HepG2 (cell line): Measurements from ENCODE around the gene USH2A. TPM values are rescaled to one million over a fixed set of nuclear protein-coding genes. Genes with fewer than 3 reads are reported as not detected.

Source experiments
- ATAC-seq: fragments of 200-7000 bp; cut with Tn5 transposase; 3 replicates; pipeline ENCODE4 v1.9.1; 2020; ENCODE audit warnings: mild to moderate bottlenecking, moderate library complexity
- BruUV-seq: library from RNA; stranded (reverse); fragments of 400-500 nt; replicated peaks from 2 replicates; lab custom pipeline; 2021; lab: Mats Ljungman, UMichigan
- CTCF ChIA-PET: fragments of 300-600 bp; formaldehyde crosslinking; extraction: SDS; loops from one replicate; lab custom pipeline; 2021; ENCODE audit warnings: low total read pairs, inconsistent platforms, low intra/inter-chr PET ratio; lab: Yijun Ruan, JAX
- POLR2A ChIA-PET: fragments of 350-600 bp; sonication (Branson Sonifier 250); formaldehyde crosslinking; loops from one replicate; lab custom pipeline; 2020; ENCODE audit warnings: antibody characterized with exemption, inconsistent platforms; lab: Yijun Ruan, JAX
- DNase-seq: peaks from one replicate; pipeline ENCODE4 v3.0.0-alpha.2; 2015; ENCODE audit warnings: low spot score
- FAIRE-seq: peaks from 3 replicates; lab custom pipeline; 2011; peaks lifted over from hg19 to GRCh38; lab: Jason Lieb, UNC
- H2AFZ ChIP-seq: one replicate; pipeline ENCODE4 v1.6.1; 2011; ENCODE audit warnings: low read length, inconsistent platforms
- H3K27ac ChIP-seq: fragments of 300-600 bp; 3 replicates; pipeline ENCODE4 v1.8.0; 2011; ENCODE audit warnings: mixed run types, mild to moderate bottlenecking, mixed read lengths, low read length, inconsistent platforms; ENCODE audit not compliant: insufficient read depth; ENCODE audit errors: extremely low read length
- H3K27me3 ChIP-seq, 2 experiments: fragments of 200-600 bp in 1 of 2; 2 replicates in 1 of 2; 3 replicates in 1 of 2; pipeline versions ENCODE4 v1.6.0 to v1.8.0; 2011; ENCODE audit warnings: low read length in 2 of 2, mild to moderate bottlenecking in 2 of 2, moderate library complexity in 2 of 2, inconsistent platforms in 1 of 2; ENCODE audit not compliant: insufficient read depth in 2 of 2, control insufficient read depth in 1 of 2
- H3K36me3 ChIP-seq, 2 experiments: fragments of 200-600 bp in 1 of 2; replicated peaks in 1 of 2; 2 replicates in 1 of 2; 3 replicates in 1 of 2; pipeline versions ENCODE4 v1.5.1 to v1.8.0; 2011; ENCODE audit warnings: low read length in 2 of 2, inconsistent platforms in 1 of 2; ENCODE audit not compliant: insufficient read depth in 2 of 2, control insufficient read depth in 1 of 2
- H3K4me1 ChIP-seq: 2 replicates; pipeline ENCODE4 v1.5.1; 2012; ENCODE audit warnings: low read length, inconsistent platforms; ENCODE audit not compliant: insufficient read depth
- H3K4me2 ChIP-seq: 2 replicates; pipeline ENCODE4 v1.6.0; 2011; ENCODE audit warnings: low read depth, low read length, inconsistent platforms
- H3K4me3 ChIP-seq, 3 experiments: fragments of 200-600 bp in 1 of 3; sonication (generic), shearing (Covaris generic) in 1 of 3; replicated peaks in 1 of 3; 2 replicates each; pipeline ENCODE4 v1.5.1; 2011 to 2016; ENCODE audit warnings: low read length in 3 of 3, inconsistent platforms in 2 of 3, low read depth in 2 of 3, mild to moderate bottlenecking in 2 of 3, control low read depth in 1 of 3, mixed read lengths in 1 of 3; ENCODE audit not compliant: insufficient read depth in 1 of 3
- H3K79me2 ChIP-seq: one replicate; pipeline ENCODE4 v1.6.1; 2011; ENCODE audit warnings: low read length, inconsistent platforms; ENCODE audit not compliant: insufficient read depth
- H3K9ac ChIP-seq: 2 replicates; pipeline ENCODE4 v1.6.0; 2011; ENCODE audit warnings: mild to moderate bottlenecking, low read depth, low read length, inconsistent platforms; ENCODE audit not compliant: insufficient read depth
- H3K9me3 ChIP-seq: 2 replicates; pipeline ENCODE4 v1.5.1; 2012; ENCODE audit warnings: mild to moderate bottlenecking, low read length
- H4K20me1 ChIP-seq: 2 replicates; pipeline ENCODE4 v1.6.0; 2011; ENCODE audit warnings: inconsistent platforms, mild to moderate bottlenecking, low read length, moderate library complexity; ENCODE audit not compliant: insufficient read depth
- ATF1 ChIP-seq: IDR thresholded peaks from 2 replicates; pipeline ENCODE4 v1.6.1; 2016; ENCODE audit warnings: mild to moderate bottlenecking, control low read depth
- ETV5 ChIP-seq: IDR thresholded peaks from 2 replicates; pipeline ENCODE4 v1.6.1; 2018; ENCODE audit warnings: missing biosample characterization, missing genetic modification reagents, inconsistent platforms, borderline replicate concordance
- KLF12 ChIP-seq: sonication (generic); formaldehyde crosslinking; IDR thresholded peaks from 2 replicates; pipeline ENCODE4 v1.4.0; 2020; ENCODE audit warnings: missing genetic modification reagents, borderline replicate concordance
- PAWR ChIP-seq: sonication (generic); formaldehyde crosslinking; IDR thresholded peaks from 2 replicates; pipeline ENCODE4 v1.4.0; 2020; ENCODE audit warnings: missing genetic modification reagents, mild to moderate bottlenecking, borderline replicate concordance
- SMAD1 ChIP-seq: sonication (generic); formaldehyde crosslinking; IDR thresholded peaks from 2 replicates; pipeline ENCODE4 v1.4.0; 2020; ENCODE audit warnings: missing genetic modification reagents, low read depth, mild to moderate bottlenecking, borderline replicate concordance
- SNRNP70 ChIP-seq: fragments of 200-400 bp; formaldehyde crosslinking; IDR thresholded peaks from 2 replicates; pipeline ENCODE4 v1.6.1; 2017; ENCODE audit warnings: mild to moderate bottlenecking, low read depth, low read length, moderate library complexity
- SOX5 ChIP-seq: IDR thresholded peaks from 2 replicates; pipeline ENCODE4 v1.6.1; 2016; ENCODE audit warnings: borderline replicate concordance
- TOPORS ChIP-seq: sonication (generic); formaldehyde crosslinking; IDR thresholded peaks from 2 replicates; pipeline ENCODE4 v1.8.0; 2023; ENCODE audit warnings: mild to moderate bottlenecking, missing genetic modification reagents
- ZBTB14 ChIP-seq: sonication (generic); formaldehyde crosslinking; IDR thresholded peaks from 2 replicates; pipeline ENCODE4 v1.4.0; 2020; ENCODE audit warnings: missing genetic modification reagents
- ZBTB34 ChIP-seq: sonication (generic); formaldehyde crosslinking; IDR thresholded peaks from 2 replicates; pipeline ENCODE4 v1.8.0; 2022; ENCODE audit warnings: mild to moderate bottlenecking, missing genetic modification reagents
- ZBTB8A ChIP-seq: sonication (generic); formaldehyde crosslinking; IDR thresholded peaks from 2 replicates; pipeline ENCODE4 v1.4.0; 2020; ENCODE audit warnings: mild to moderate bottlenecking, low read depth, missing genetic modification reagents, borderline replicate concordance
- ZNF275 ChIP-seq: sonication (generic); formaldehyde crosslinking; IDR thresholded peaks from 2 replicates; pipeline ENCODE4 v1.8.0; 2022; ENCODE audit warnings: missing genetic modification reagents, mild to moderate bottlenecking, inconsistent platforms, borderline replicate concordance
- ZNF280D ChIP-seq: sonication (generic); formaldehyde crosslinking; IDR thresholded peaks from 2 replicates; pipeline ENCODE4 v1.5.1; 2020; ENCODE audit warnings: mild to moderate bottlenecking, missing genetic modification reagents
- ZNF597 ChIP-seq: sonication (generic); formaldehyde crosslinking; IDR thresholded peaks from 2 replicates; pipeline ENCODE4 v1.5.0; 2020; ENCODE audit warnings: missing genetic modification reagents
- ZNF772 ChIP-seq: sonication (generic); formaldehyde crosslinking; IDR thresholded peaks from 2 replicates; pipeline ENCODE4 v1.5.0; 2020; ENCODE audit warnings: mild to moderate bottlenecking, missing genetic modification reagents
- WGBS: methylation state at CpG from one replicate; pipeline ENCODE4 v1.1.6; 2017; ENCODE audit warnings: low lambda C conversion rate; 5-methylcytosine and 5-hydroxymethylcytosine counted together
- in situ Hi-C: cut with HindIII; loops from 2 replicates; pipeline ENCODE4 v1.10.0; 2017; ENCODE audit warnings: low pct_unique_long_range_greater_than_20kb; ENCODE audit not compliant: extremely low pct_ligation_motif_present
- intact Hi-C: fragments of 100-400 bp; cut with micrococcal nuclease; formaldehyde crosslinking; loops from one replicate; pipeline ENCODE4 v1.10.0; 2022; ENCODE audit not compliant: unreplicated experiment
- polyA plus RNA-seq, 8 experiments: library from polyadenylated mRNA; depleted of rRNA in 3 of 8; stranded (reverse) in 7 of 8; unstranded in 1 of 8; fragments of >200 nt; fragmentation: Illumina TruSeq in 4 of 8; extraction: Trizol in 4 of 8; gene quantifications; 2 replicates each; pipeline versions ENCODE4 v1.2.1 to v1.2.3, GENCODE V29; 2011 to 2016; ENCODE audit warnings: low read depth in 4 of 8, missing spikeins in 1 of 8, mixed read lengths in 1 of 8; ENCODE audit not compliant: insufficient read depth in 1 of 8
- total RNA-seq, 5 experiments: library from RNA; depleted of rRNA; stranded (reverse); fragments of >200 nt; fragmentation: Illumina TruSeq; extraction: Trizol; gene quantifications; 2 replicates each; pipeline ENCODE4 v1.2.3, GENCODE V29; 2016; ENCODE audit warnings: low read depth in 1 of 5

USH2A gene
- total and polyA plus RNA-seq, 2 of the 13 experiments (the other 11 are each of a cell fraction or from before 2014, with no cell fraction given) = 0.02 TPM; not detected in 1

- H3K9ac ChIP-seq = no peak overlapping the region
- H4K20me1 ChIP-seq = no peaks in the 10 kb centered on the region
- no peaks in the 10 kb centered on the region for H3K4me1 ChIP-seq
- in situ Hi-C loops (no loop called here), intact Hi-C loops (no loop called here)
- H3K9me3 ChIP-seq = no peaks in the 10 kb centered on the region
- no peak overlapping the region for H2AFZ ChIP-seq
- TF ChIP-seq SOX5 = no peak
- TF ChIP-seq SNRNP70 = no peak
- no peak for TF ChIP-seq TOPORS
- TF ChIP-seq ETV5 = no peak
- no peak for TF ChIP-seq ATF1 (CRISPR knock-in tag)
- TF ChIP-seq ZNF772 (CRISPR knock-in tag) = no peak
- no peak for TF ChIP-seq ZNF280D (CRISPR knock-in tag)
- TF ChIP-seq SMAD1 = no peak
- TF ChIP-seq ZNF597 (CRISPR knock-in tag) = no peak
- no peak for TF ChIP-seq PAWR
- no peak for TF ChIP-seq ZBTB8A (CRISPR knock-in tag)
- no peak for TF ChIP-seq ZBTB34
- no peak for TF ChIP-seq ZBTB14 (CRISPR knock-in tag)
- TF ChIP-seq KLF12 (CRISPR knock-in tag) = no peak
- TF ChIP-seq ZNF275 (CRISPR knock-in tag) = no peak
- no peaks in the 10 kb centered on the region for H3K36me3 ChIP-seq
- no peaks in the 10 kb centered on the region for H3K79me2 ChIP-seq
- H3K4me2 ChIP-seq = no peak overlapping the region
- H3K4me3 ChIP-seq = no peak overlapping the region
- no peaks in the 10 kb centered on the region for H3K27me3 ChIP-seq
- H3K27ac ChIP-seq = no peak overlapping the region
- FAIRE-seq (no peak), ATAC-seq (no peak), DNase-seq (no peak)
- ChIA-PET CTCF (no interaction called here), POLR2A (no interaction called here)
- BruUV-seq = no TSS peak
- WGBS = 2% methylated on average over 4 of the region's 4 CpGs
These were observed 376.9 kb downstream of the USH2A start for GRCh38 chr1:216046336-216046735.
